NCI-H510A (cell line): ENCODE measurements around the gene KANSL3.

ENCODE experiments used
- DNase-seq: peaks from one replicate; lab custom pipeline; 2025; lab: John Stamatoyannopoulos, UW

KANSL3 gene

GRCh38 chr2:96604104-96604503, 34.0 kb downstream of the KANSL3 start:
- DNase-seq: no peak

GRCh38 chr2:96602330-96602823, 35.7 kb downstream of the KANSL3 start:
- DNase-seq: no peak

- no peak for DNase-seq
Measured at GRCh38 chr2:96601382-96602292, 36.5 kb downstream of the KANSL3 start.

GRCh38 chr2:96599941-96600340, 38.2 kb downstream of the KANSL3 start:
- no peak for DNase-seq

- no peak for DNase-seq
Measured at GRCh38 chr2:96596596-96596995, 41.5 kb downstream of the KANSL3 start.

- no peak for DNase-seq
Measured at GRCh38 chr2:96594691-96595152, 43.4 kb downstream of the KANSL3 start.

- no peak for DNase-seq
Measured at GRCh38 chr2:96594282-96594681, 43.8 kb downstream of the KANSL3 start.

GRCh38 chr2:96591494-96591893, 46.6 kb downstream of the KANSL3 start:
- no peak for DNase-seq

GRCh38 chr2:96591054-96591453, 47.1 kb downstream of the KANSL3 start:
- no peak for DNase-seq

- no peak for DNase-seq
Measured at GRCh38 chr2:96587843-96588242, 50.3 kb downstream of the KANSL3 start.

GRCh38 chr2:96584017-96584416, 54.1 kb downstream of the KANSL3 start:
- no peak for DNase-seq

GRCh38 chr2:96580771-96581170, 57.3 kb downstream of the KANSL3 start:
- no peak for DNase-seq

GRCh38 chr2:96579422-96579821, 58.7 kb downstream of the KANSL3 start:
- DNase-seq: no peak

- no peak for DNase-seq
Measured at GRCh38 chr2:96578731-96579130, 59.4 kb downstream of the KANSL3 start.

GRCh38 chr2:96577501-96577900, 60.6 kb downstream of the KANSL3 start:
- no peak for DNase-seq

GRCh38 chr2:96575785-96576456, 62.2 kb downstream of the KANSL3 start:
- no peak for DNase-seq

GRCh38 chr2:96574364-96574763, 63.7 kb downstream of the KANSL3 start:
- no peak for DNase-seq

- no peak for DNase-seq
Measured at GRCh38 chr2:96568094-96568493, 70.0 kb downstream of the KANSL3 start.

- DNase-seq: no peak
Measured at GRCh38 chr2:96565111-96565510, 73.0 kb downstream of the KANSL3 start.

GRCh38 chr2:96564563-96564962, 73.5 kb downstream of the KANSL3 start:
- no peak for DNase-seq

GRCh38 chr2:96564026-96564425, 74.1 kb downstream of the KANSL3 start:
- DNase-seq: no peak

- no peak for DNase-seq
Measured at GRCh38 chr2:96558485-96558884, 79.6 kb downstream of the KANSL3 start.

GRCh38 chr2:96558061-96558460, 80.1 kb downstream of the KANSL3 start:
- no peak for DNase-seq
